Astrocyte (in vitro differentiated cells and primary cell): ENCODE data around the gene KDM6B. TPM values are rescaled to one million over a fixed set of nuclear protein-coding genes. Genes with fewer than 3 reads are reported as not detected.

ENCODE experiments used
- DNase-seq: peaks from one replicate; pipeline ENCODE4 v3.0.0-alpha.2; 2010; ENCODE audit warnings: low read depth
- FAIRE-seq: peaks from 2 replicates; lab custom pipeline; 2011; peaks lifted over from hg19 to GRCh38; lab: Jason Lieb, UNC
- H2AFZ ChIP-seq: 2 replicates; pipeline ENCODE4 v1.6.0; 2012; ENCODE audit warnings: low read depth, low read length, inconsistent platforms
- H3K27ac ChIP-seq: 2 replicates; pipeline ENCODE4 v1.5.1; 2011; ENCODE audit warnings: low read depth, low read length, inconsistent platforms
- H3K27me3 ChIP-seq: 2 replicates; pipeline ENCODE4 v1.6.0; 2011; ENCODE audit warnings: low read length, inconsistent platforms; ENCODE audit not compliant: insufficient read depth
- H3K36me3 ChIP-seq: 2 replicates; pipeline ENCODE4 v1.5.1; 2011; ENCODE audit warnings: low read length, inconsistent platforms; ENCODE audit not compliant: insufficient read depth
- H3K4me1 ChIP-seq: 2 replicates; pipeline ENCODE4 v1.5.1; 2011; ENCODE audit warnings: low read length, inconsistent platforms; ENCODE audit not compliant: insufficient read depth
- H3K4me2 ChIP-seq: 2 replicates; pipeline ENCODE4 v1.6.0; 2012; ENCODE audit warnings: low read length, inconsistent platforms
- H3K4me3 ChIP-seq: 2 replicates; pipeline ENCODE4 v1.5.1; 2011; ENCODE audit warnings: low read depth, mild to moderate bottlenecking, low read length, inconsistent platforms; ENCODE audit not compliant: insufficient read depth
- H3K79me2 ChIP-seq: 2 replicates; pipeline ENCODE4 v1.6.0; 2012; ENCODE audit warnings: mild to moderate bottlenecking, low read length, inconsistent platforms; ENCODE audit not compliant: insufficient read depth
- H3K9ac ChIP-seq: 2 replicates; pipeline ENCODE4 v1.6.0; 2012; ENCODE audit warnings: mild to moderate bottlenecking, low read length, inconsistent platforms
- H3K9me3 ChIP-seq: 2 replicates; pipeline ENCODE4 v1.5.1; 2012; ENCODE audit warnings: low read depth, mild to moderate bottlenecking, low read length, inconsistent platforms; ENCODE audit not compliant: insufficient read depth
- H4K20me1 ChIP-seq: 2 replicates; pipeline ENCODE4 v1.6.0; 2012; ENCODE audit warnings: low read length, inconsistent platforms; ENCODE audit not compliant: insufficient read depth
- H3K27ac Mint-ChIP-seq: one replicate; pipeline ENCODE4 v1.8.0; 2021; ENCODE audit warnings: mild to moderate bottlenecking, mixed read lengths; ENCODE audit not compliant: unreplicated experiment
- H3K27me3 Mint-ChIP-seq: one replicate; pipeline ENCODE4 v1.8.0; 2021; ENCODE audit warnings: low read depth, mixed read lengths; ENCODE audit not compliant: unreplicated experiment
- H3K36me3 Mint-ChIP-seq: one replicate; pipeline ENCODE4 v1.8.0; 2021; ENCODE audit warnings: low read depth, mixed read lengths; ENCODE audit not compliant: unreplicated experiment
- H3K4me1 Mint-ChIP-seq: one replicate; pipeline ENCODE4 v1.8.0; 2021; ENCODE audit warnings: low read depth, mixed read lengths; ENCODE audit not compliant: unreplicated experiment
- H3K4me3 Mint-ChIP-seq: one replicate; pipeline ENCODE4 v1.8.0; 2021; ENCODE audit warnings: mild to moderate bottlenecking, moderate library complexity, mixed read lengths; ENCODE audit not compliant: unreplicated experiment
- H3K9me3 Mint-ChIP-seq: one replicate; pipeline ENCODE4 v1.8.0; 2021; ENCODE audit warnings: mild to moderate bottlenecking, mixed read lengths; ENCODE audit not compliant: unreplicated experiment
- CTCF ChIP-seq: IDR thresholded peaks from 2 replicates; pipeline ENCODE4 v1.5.1; 2011; ENCODE audit warnings: low read depth, mild to moderate bottlenecking, inconsistent platforms, low read length, moderate library complexity; ENCODE audit not compliant: insufficient read depth
- EZH2 ChIP-seq: IDR thresholded peaks from 2 replicates; pipeline ENCODE4 v1.6.1; 2012; ENCODE audit warnings: mild to moderate bottlenecking, low read length, inconsistent platforms; ENCODE audit not compliant: insufficient read depth
- total RNA-seq: library from RNA; stranded (reverse); gene quantifications from 2 replicates; pipeline ENCODE4 v1.2.1, GENCODE V29; 2021

The KDM6B gene
- total RNA-seq, 1 donor from 2014 or later: 50.4 TPM

DNA sequence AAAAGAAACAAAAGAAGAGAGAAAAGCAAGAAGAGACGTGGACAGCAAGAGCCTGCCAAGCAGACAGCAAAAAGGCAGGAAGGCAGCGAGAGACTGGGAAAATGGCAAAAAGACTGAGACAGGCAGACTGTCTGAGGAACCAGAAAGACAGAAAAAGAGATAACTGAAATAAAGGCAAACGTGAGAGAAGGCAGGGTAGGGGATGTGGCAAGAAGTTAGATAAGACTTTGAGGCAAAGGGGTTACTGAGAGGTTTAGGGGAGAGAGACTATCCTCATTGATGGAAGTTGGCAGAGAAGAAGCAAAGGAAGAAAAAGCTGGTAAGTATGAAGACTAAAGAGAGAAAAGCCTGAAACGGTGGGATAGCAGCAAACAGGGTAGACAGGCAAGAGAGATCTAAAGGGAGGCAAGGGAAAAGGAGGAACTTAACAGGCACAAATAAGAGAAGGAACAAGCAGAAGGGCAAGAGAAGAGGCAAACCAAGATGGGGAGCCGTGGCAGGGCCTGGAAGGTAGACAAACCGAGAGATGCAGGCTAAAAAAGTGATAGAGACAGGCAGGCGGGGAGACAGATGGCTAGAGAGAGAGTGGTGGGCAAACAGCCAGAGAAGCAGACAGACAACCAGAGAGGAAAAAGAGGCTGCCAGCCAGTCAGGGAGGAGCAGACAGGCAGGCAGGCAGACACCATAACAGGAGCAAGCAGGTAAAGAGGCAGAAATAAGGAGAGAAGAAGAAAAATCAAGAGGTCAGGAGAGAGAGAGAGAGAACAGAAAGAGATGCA is 47.4 kb downstream of the KDM6B start:
- Histone ChIP-seq H3K27ac (no peak overlapping the region), H3K4me1 (peaks cover 10% of the 10 kb centered on the region), H3K4me3 (no peak overlapping the region), H4K20me1 (no peaks in the 10 kb centered on the region), H3K9me3 (no peaks in the 10 kb centered on the region), H3K4me2 (peak overlapping the region; percentile 12), H3K27me3 (no peaks in the 10 kb centered on the region), H3K79me2 (peaks cover 12% of the 10 kb centered on the region), H3K36me3 (peaks cover 14% of the 10 kb centered on the region), H2AFZ (no peak overlapping the region), H3K9ac (peak overlapping the region; percentile 25)
- Mint-ChIP-seq H3K27me3 (no peaks in the 10 kb centered on the region), H3K27ac (no peak overlapping the region), H3K4me1 (no peaks in the 10 kb centered on the region), H3K9me3 (no peaks in the 10 kb centered on the region), H3K4me3 (no peak overlapping the region), H3K36me3 (no peaks in the 10 kb centered on the region)
- TF ChIP-seq CTCF (no peak), EZH2 (no peak)
- no peak for FAIRE-seq
- no peak for DNase-seq

GRCh38 chr17:7882068-7882467 is 48.1 kb downstream of the KDM6B start:
- FAIRE-seq (no peak), DNase-seq (no peak)
- Histone ChIP-seq H2AFZ (no peak overlapping the region), H3K9ac (peak overlapping the region; percentile 25), H3K79me2 (peaks cover 12% of the 10 kb centered on the region), H3K4me3 (no peak overlapping the region), H3K4me1 (peaks cover 13% of the 10 kb centered on the region), H3K9me3 (no peaks in the 10 kb centered on the region), H3K36me3 (peaks cover 14% of the 10 kb centered on the region), H3K27ac (no peak overlapping the region), H4K20me1 (no peaks in the 10 kb centered on the region), H3K27me3 (no peaks in the 10 kb centered on the region), H3K4me2 (peak overlapping the region; percentile 12)
- Mint-ChIP-seq H3K4me1 (no peaks in the 10 kb centered on the region), H3K4me3 (no peak overlapping the region), H3K27me3 (no peaks in the 10 kb centered on the region), H3K36me3 (no peaks in the 10 kb centered on the region), H3K27ac (no peak overlapping the region), H3K9me3 (no peaks in the 10 kb centered on the region)
- TF ChIP-seq CTCF: no peak
- no peak for TF ChIP-seq EZH2

DNA sequence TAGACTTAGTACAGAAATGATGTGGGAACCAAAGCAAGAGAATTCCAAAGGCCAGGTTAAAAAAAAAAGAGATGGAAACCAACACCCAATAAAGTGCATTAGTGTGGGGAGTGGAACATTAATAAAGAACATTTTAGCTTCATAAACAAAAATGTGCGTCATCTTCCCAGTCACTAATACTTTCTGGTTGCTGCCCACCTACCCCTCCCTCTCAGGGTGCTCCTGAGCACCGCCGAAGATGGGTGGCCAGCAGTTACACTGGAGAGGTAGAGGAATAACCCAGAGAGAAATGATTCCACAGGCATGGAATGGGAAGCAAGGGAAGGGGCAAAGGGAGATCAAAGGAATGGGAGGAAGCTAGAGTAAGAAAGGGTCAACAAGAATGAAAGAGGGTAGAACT is 48.6 kb downstream of the KDM6B start:
- no peak overlapping the region for H3K27ac Mint-ChIP-seq
- peaks cover 12% of the 10 kb centered on the region for H3K79me2 ChIP-seq
- H3K4me3 Mint-ChIP-seq: no peak overlapping the region
- peaks cover 13% of the 10 kb centered on the region for H3K4me1 ChIP-seq
- no peak overlapping the region for H3K27ac ChIP-seq
- no peaks in the 10 kb centered on the region for H4K20me1 ChIP-seq
- H3K4me2 ChIP-seq: peak overlapping the region; percentile 12
- H3K9me3 Mint-ChIP-seq: no peaks in the 10 kb centered on the region
- no peak overlapping the region for H3K4me3 ChIP-seq
- no peaks in the 10 kb centered on the region for H3K27me3 ChIP-seq
- DNase-seq (no peak), FAIRE-seq (no peak)
- H3K36me3 Mint-ChIP-seq: no peaks in the 10 kb centered on the region
- no peaks in the 10 kb centered on the region for H3K27me3 Mint-ChIP-seq
- no peak overlapping the region for H2AFZ ChIP-seq
- H3K9me3 ChIP-seq: no peaks in the 10 kb centered on the region
- H3K4me1 Mint-ChIP-seq: no peaks in the 10 kb centered on the region
- no peak for TF ChIP-seq EZH2
- TF ChIP-seq CTCF: no peak
- H3K36me3 ChIP-seq: peaks cover 14% of the 10 kb centered on the region
- H3K9ac ChIP-seq: no peak overlapping the region
